OCI-LY1 (cell line): ENCODE measurements around the gene MACROD2.

Experiments used
- EZH2 ChIP-seq: fragments of 200-600 bp; sonication (generic), shearing (Covaris generic); IDR thresholded peaks from 2 replicates; pipeline ENCODE4 v1.8.0; 2017; ENCODE audit warnings: borderline replicate concordance, mixed run types, mild to moderate bottlenecking, antibody characterized with exemption, low read length, moderate library complexity, mixed read lengths
- TF ChIP-seq, protein P1 (sequence below): fragments of 200-600 bp; sonication (generic), shearing (Covaris generic); IDR thresholded peaks from 2 replicates; pipeline ENCODE4 v1.5.1; 2017; ENCODE audit warnings: mild to moderate bottlenecking, antibody characterized with exemption, low read length, moderate library complexity, mixed read lengths

DNA sequence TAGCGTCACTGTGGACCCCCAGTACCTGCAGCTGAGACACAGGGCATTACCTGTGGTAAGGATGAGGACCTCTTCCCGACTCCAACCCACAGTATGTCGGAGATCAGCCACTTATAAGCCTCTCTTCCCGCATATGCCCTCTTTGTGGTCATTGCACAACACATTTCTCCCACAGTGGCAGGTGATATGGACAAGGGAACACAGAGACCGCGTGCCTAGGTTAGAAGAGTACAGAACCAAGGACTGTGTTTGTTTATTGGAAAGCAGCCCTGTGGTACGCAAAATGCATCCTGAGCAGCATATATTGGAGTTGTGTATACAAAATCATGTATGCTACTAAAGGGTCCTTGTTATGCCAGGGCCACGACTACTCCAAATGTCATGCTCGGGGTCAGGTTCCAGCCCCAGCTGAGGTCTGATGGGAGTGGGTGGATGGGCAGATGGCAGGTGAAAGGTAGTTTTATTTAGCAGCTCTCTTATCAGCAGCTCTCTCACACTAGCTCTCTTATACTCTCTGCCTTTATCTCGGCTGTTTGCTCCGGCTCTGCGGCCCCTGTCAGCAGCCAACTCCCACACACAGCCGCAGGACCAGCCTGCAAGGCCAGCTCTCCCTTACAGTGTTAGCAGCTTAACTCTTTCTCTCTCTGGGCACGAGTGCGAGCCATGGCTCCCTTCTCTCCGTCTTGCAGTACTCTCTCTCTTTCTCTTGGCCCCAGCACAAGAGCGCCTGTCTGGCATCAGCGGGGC lies 2009.0 kb downstream of the MACROD2 start:
- TF ChIP-seq, protein P1, sequence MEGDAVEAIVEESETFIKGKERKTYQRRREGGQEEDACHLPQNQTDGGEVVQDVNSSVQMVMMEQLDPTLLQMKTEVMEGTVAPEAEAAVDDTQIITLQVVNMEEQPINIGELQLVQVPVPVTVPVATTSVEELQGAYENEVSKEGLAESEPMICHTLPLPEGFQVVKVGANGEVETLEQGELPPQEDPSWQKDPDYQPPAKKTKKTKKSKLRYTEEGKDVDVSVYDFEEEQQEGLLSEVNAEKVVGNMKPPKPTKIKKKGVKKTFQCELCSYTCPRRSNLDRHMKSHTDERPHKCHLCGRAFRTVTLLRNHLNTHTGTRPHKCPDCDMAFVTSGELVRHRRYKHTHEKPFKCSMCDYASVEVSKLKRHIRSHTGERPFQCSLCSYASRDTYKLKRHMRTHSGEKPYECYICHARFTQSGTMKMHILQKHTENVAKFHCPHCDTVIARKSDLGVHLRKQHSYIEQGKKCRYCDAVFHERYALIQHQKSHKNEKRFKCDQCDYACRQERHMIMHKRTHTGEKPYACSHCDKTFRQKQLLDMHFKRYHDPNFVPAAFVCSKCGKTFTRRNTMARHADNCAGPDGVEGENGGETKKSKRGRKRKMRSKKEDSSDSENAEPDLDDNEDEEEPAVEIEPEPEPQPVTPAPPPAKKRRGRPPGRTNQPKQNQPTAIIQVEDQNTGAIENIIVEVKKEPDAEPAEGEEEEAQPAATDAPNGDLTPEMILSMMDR = no peak
- no peak for TF ChIP-seq EZH2
